Measurements from ENCODE around the gene GET4.

DNA sequence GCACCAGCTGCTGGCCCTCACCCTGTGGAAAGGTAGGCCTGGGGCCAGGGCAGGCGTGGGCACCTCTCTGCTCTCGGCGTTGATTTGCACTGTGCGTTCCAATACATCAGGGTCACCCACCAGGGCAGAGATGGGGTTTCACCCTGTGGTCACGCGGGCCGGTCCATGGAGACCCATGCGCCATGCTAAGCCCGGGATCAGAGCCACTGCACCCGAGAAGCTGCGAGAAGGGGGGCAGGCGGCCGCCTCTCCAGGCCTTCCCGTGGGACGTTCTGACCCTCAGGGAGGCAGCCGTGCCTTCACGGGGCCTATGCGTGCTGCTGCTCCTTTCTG lies 11.1 kb downstream of the GET4 start:
- TF ChIP-seq, protein P1, sequence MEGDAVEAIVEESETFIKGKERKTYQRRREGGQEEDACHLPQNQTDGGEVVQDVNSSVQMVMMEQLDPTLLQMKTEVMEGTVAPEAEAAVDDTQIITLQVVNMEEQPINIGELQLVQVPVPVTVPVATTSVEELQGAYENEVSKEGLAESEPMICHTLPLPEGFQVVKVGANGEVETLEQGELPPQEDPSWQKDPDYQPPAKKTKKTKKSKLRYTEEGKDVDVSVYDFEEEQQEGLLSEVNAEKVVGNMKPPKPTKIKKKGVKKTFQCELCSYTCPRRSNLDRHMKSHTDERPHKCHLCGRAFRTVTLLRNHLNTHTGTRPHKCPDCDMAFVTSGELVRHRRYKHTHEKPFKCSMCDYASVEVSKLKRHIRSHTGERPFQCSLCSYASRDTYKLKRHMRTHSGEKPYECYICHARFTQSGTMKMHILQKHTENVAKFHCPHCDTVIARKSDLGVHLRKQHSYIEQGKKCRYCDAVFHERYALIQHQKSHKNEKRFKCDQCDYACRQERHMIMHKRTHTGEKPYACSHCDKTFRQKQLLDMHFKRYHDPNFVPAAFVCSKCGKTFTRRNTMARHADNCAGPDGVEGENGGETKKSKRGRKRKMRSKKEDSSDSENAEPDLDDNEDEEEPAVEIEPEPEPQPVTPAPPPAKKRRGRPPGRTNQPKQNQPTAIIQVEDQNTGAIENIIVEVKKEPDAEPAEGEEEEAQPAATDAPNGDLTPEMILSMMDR (IDR thresholded peaks at IDR 0.05; ENCODE audit: low read depth, low read length): no peak
- no peak for TF ChIP-seq EZH2phosphoT487 (IDR thresholded peaks at IDR 0.05; ENCODE audit: low read depth)
